ENCODE results near the gene DHX32. TPM values are rescaled to one million over a fixed set of nuclear protein-coding genes. Genes with fewer than 3 reads are reported as not detected.
A peak's percentile ranks its signal among the peaks of the same experiment; 100 is the strongest.

Gene DHX32
- total RNA-seq, 1 experiment from 2014 or later, result 12.0 TPM

DNA sequence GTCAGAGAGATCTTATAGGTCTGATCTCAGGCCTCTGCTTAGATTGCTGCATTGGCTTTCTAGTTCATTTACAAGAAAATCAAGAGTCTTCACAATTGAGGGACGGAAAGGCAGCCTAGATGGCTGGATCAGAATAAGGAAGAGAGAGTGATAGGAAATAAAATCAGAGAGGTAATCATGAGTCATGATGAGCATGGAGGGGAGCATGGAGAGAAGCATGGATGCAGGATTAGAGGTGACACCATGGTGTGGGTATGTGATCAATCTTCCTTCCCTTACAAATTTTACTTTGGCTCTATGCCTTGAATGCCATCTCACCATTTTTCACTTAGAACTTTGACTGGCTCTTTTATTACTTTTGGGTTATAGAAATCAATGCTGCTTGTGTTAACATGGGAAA lies 56.4 kb downstream of the DHX32 start:
- Mint-ChIP-seq H3K9me3 (no peaks in the 10 kb centered on the region), H3K4me3 (no peak overlapping the region), H3K27me3 (ENCODE audit: low read depth) (no peaks in the 10 kb centered on the region), H3K27ac (no peak overlapping the region), H3K4me1 (peaks cover 5 to 6% of the 10 kb centered on the region in 2 experiments), H3K36me3 (ENCODE audit: insufficient read depth in 1 of 3, low read depth in 3 of 3) (peaks cover 21 to 41% (median 40%) of the 10 kb centered on the region in 3 experiments; a peak in 6 of 7 replicates)
- WGBS (ENCODE audit: extremely low coverage, insufficient read length, low lambda C conversion rate), result no CpG with 5 or more reads among the region's 1 CpG
- Histone ChIP-seq H4K5ac (ENCODE audit: insufficient read length, low read depth, low read length) (no peak overlapping the region), H3K27ac (ENCODE audit: insufficient read length, low read depth, low read length) (no peak overlapping the region), H2BK5ac (ENCODE audit: insufficient read length, low read length) (no peak overlapping the region), H2AK5ac (ENCODE audit: insufficient read length, low read length) (no peak overlapping the region), H3K14ac (ENCODE audit: insufficient read depth, low read length) (no peak overlapping the region), H3K4me2 (ENCODE audit: insufficient read depth, insufficient read length, low read length) (peak overlapping the region; percentile 53), H4K20me1 (ENCODE audit: control insufficient read depth, insufficient read depth, insufficient read length) (no peaks in the 10 kb centered on the region), H3K23ac (ENCODE audit: insufficient read length, low read depth, low read length) (no peak overlapping the region), H3K23me2 (ENCODE audit: insufficient read length, low read depth, low read length, poor library complexity, severe bottlenecking) (no peaks in the 10 kb centered on the region), H3K4ac (ENCODE audit: low read depth, low read length) (no peak overlapping the region), H4K91ac (ENCODE audit: insufficient read length, low read depth, low read length) (no peak overlapping the region), H2AFZ (ENCODE audit: low read length) (no peak overlapping the region), H3K79me1 (ENCODE audit: insufficient read depth, low read depth, low read length, poor library complexity, severe bottlenecking) (peaks cover 2% of the 10 kb centered on the region), H2BK15ac (ENCODE audit: low read depth, low read length) (no peak overlapping the region), H3K9ac (ENCODE audit: extremely low read depth, insufficient read length, low read length) (peak overlapping the region; percentile 39), H3K18ac (ENCODE audit: insufficient read length, low read depth, low read length) (no peak overlapping the region), H3K27me3 (ENCODE audit: insufficient read depth, low read length) (no peaks in the 10 kb centered on the region), H3K4me1 (ENCODE audit: insufficient read depth, low read length) (0 out of 2 replicates have a peak, but pooled peaks cover 2% of the 10 kb centered on the region), H3T11ph (ENCODE audit: low read length) (no peak overlapping the region), H3K79me2 (ENCODE audit: insufficient read depth, low read length) (peaks cover 23% of the 10 kb centered on the region), H2BK120ac (ENCODE audit: low read depth, low read length, poor library complexity, severe bottlenecking) (no peak overlapping the region), H4K8ac (replicated peaks; ENCODE audit: insufficient read length, low read depth, low read length) (no peak overlapping the region), H3K9me3 (ENCODE audit: control insufficient read depth, low read depth, low read length) (no peaks in the 10 kb centered on the region), H3K56ac (ENCODE audit: insufficient read length, low read depth, low read length) (no peak overlapping the region), H2BK12ac (ENCODE audit: insufficient read length, low read depth, low read length) (no peak overlapping the region), H2BK20ac (ENCODE audit: low read depth, low read length, poor library complexity, severe bottlenecking) (no peak overlapping the region)
- TF ChIP-seq, protein P1, sequence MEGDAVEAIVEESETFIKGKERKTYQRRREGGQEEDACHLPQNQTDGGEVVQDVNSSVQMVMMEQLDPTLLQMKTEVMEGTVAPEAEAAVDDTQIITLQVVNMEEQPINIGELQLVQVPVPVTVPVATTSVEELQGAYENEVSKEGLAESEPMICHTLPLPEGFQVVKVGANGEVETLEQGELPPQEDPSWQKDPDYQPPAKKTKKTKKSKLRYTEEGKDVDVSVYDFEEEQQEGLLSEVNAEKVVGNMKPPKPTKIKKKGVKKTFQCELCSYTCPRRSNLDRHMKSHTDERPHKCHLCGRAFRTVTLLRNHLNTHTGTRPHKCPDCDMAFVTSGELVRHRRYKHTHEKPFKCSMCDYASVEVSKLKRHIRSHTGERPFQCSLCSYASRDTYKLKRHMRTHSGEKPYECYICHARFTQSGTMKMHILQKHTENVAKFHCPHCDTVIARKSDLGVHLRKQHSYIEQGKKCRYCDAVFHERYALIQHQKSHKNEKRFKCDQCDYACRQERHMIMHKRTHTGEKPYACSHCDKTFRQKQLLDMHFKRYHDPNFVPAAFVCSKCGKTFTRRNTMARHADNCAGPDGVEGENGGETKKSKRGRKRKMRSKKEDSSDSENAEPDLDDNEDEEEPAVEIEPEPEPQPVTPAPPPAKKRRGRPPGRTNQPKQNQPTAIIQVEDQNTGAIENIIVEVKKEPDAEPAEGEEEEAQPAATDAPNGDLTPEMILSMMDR (conservative IDR thresholded peaks at IDR 0.05), result no peak
- no peak for DNase-seq
